NT2/D1 (cell line): ENCODE results near the gene SMTN.

Experiments used
- YY1 ChIP-seq: IDR thresholded peaks from 2 replicates; pipeline ENCODE4 v1.6.1; 2011; ENCODE audit not compliant: insufficient read length, insufficient read depth
- ZNF274 ChIP-seq: IDR thresholded peaks from 2 replicates; pipeline ENCODE4 v1.6.1; 2011; ENCODE audit warnings: mild to moderate bottlenecking, low read depth, low read length

DNA sequence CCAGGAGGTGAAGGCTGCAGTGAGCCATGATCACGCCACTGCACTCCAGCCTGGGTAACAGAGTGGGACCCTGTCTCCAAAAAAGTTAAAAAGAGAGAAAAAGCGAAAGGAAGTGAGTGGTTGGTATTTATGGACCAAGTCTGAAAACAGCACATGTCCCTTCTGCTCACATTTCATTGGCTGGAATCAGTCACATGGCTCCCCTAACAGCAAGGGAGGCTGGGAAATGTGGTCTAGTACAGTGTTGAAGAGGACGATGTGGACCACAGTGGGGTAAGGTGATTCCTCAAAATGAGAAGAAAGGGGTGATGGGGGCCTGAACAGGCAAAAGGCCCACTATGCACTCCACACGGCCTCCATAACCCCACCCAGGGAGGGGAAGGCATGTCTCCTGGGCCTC is 32.5 kb upstream of the SMTN start:
- TF ChIP-seq YY1 = no peak
- TF ChIP-seq ZNF274 = no peak
